H7 (cell line): ENCODE results near the gene SH3RF3. TPM values are rescaled to one million over a fixed set of nuclear protein-coding genes. Genes with fewer than 3 reads are reported as not detected.

Source experiments
- DNase-seq: peaks from one replicate; pipeline ENCODE4 v3.0.0; 2012
- H3K27me3 ChIP-seq: 2 replicates; pipeline ENCODE4 v1.6.0; 2011; ENCODE audit warnings: mild to moderate bottlenecking, low read length; ENCODE audit not compliant: control insufficient read depth, insufficient read depth
- H3K36me3 ChIP-seq: replicated peaks from 2 replicates; pipeline ENCODE4 v1.5.1; 2011; ENCODE audit warnings: low read length; ENCODE audit not compliant: control insufficient read depth, insufficient read depth
- H3K4me3 ChIP-seq: 2 replicates; pipeline ENCODE4 v1.5.1; 2011; ENCODE audit warnings: low read depth, mild to moderate bottlenecking, control low read depth, low read length, moderate library complexity; ENCODE audit not compliant: insufficient read depth
- total RNA-seq: library from RNA; depleted of rRNA; stranded (reverse); fragments of >200 nt; shearing (Covaris generic); gene quantifications from 2 replicates; pipeline ENCODE4 v1.2.3, GENCODE V29; 2014

Gene SH3RF3
- total RNA-seq, 1 experiment from 2014 or later: 0.80 TPM

- no peaks in the 10 kb centered on the region for H3K27me3 ChIP-seq
- H3K4me3 ChIP-seq: no peak overlapping the region
- no peaks in the 10 kb centered on the region for H3K36me3 ChIP-seq
- no peak for DNase-seq
Measured at GRCh38 chr2:109404681-109405080, 275.7 kb downstream of the SH3RF3 start.

GRCh38 chr2:109405873-109406272, 276.9 kb downstream of the SH3RF3 start:
- Histone ChIP-seq H3K27me3 (no peaks in the 10 kb centered on the region), H3K36me3 (no peaks in the 10 kb centered on the region), H3K4me3 (no peak overlapping the region)
- DNase-seq: no peak

- H3K4me3 ChIP-seq: no peak overlapping the region
- DNase-seq: no peak
- H3K36me3 ChIP-seq: no peaks in the 10 kb centered on the region
Measured at GRCh38 chr2:109406301-109406700, 277.3 kb downstream of the SH3RF3 start.

GRCh38 chr2:109407276-109408042, 278.5 kb downstream of the SH3RF3 start:
- H3K36me3 ChIP-seq: no peaks in the 10 kb centered on the region
- no peak overlapping the region for H3K4me3 ChIP-seq
- DNase-seq: no peak
- H3K27me3 ChIP-seq: no peaks in the 10 kb centered on the region

More at GRCh38 chr2:109406301-109406700, 277.3 kb downstream of the SH3RF3 start:
- no peaks in the 10 kb centered on the region for H3K27me3 ChIP-seq

- no peak overlapping the region for H3K4me3 ChIP-seq
- H3K36me3 ChIP-seq: no peaks in the 10 kb centered on the region
- no peak for DNase-seq
- no peaks in the 10 kb centered on the region for H3K27me3 ChIP-seq
Measured at GRCh38 chr2:109408043-109408335, 279.0 kb downstream of the SH3RF3 start.

DNA sequence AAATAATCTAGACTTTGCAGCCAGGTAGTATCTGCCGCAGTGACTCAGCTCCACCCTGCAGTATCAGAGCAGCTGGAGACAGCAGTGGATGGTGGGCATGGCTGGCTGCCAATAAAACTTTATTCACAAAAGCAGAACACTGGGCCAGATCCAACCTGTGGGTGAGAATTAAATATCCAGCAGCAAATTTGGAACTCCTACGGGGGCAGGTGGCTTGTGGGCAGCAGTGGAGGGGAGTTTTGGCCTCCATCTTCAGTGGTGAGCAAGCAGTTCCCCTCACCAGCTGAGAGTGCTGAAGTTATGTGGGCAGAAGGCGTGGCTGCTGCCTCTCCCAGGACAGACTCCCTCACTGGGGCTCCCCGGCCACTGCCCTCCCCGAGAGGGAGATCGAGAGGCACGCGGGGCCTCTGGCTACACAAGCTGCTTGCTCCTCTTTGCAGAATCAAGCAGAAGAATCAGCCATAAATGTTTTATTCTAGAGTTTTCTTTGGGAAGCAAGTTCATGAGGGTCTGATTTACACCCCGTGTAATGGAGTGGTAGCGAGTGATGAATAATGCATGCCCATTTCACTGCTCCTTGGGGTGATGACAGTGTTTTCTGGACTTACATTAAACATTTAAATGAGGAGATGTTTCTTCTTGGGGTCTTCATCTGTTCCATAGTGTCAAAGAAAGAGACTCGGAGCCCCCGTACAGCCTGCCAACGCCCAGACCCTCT, 280.5 kb downstream of the SH3RF3 start:
- H3K4me3 ChIP-seq: no peak overlapping the region
- peak; percentile 74 for DNase-seq
- H3K27me3 ChIP-seq: no peaks in the 10 kb centered on the region
- no peaks in the 10 kb centered on the region for H3K36me3 ChIP-seq

- H3K27me3 ChIP-seq: no peaks in the 10 kb centered on the region
- DNase-seq: peak; percentile 88
- no peak overlapping the region for H3K4me3 ChIP-seq
- no peaks in the 10 kb centered on the region for H3K36me3 ChIP-seq
Measured at GRCh38 chr2:109410039-109410815, 281.2 kb downstream of the SH3RF3 start.

DNA sequence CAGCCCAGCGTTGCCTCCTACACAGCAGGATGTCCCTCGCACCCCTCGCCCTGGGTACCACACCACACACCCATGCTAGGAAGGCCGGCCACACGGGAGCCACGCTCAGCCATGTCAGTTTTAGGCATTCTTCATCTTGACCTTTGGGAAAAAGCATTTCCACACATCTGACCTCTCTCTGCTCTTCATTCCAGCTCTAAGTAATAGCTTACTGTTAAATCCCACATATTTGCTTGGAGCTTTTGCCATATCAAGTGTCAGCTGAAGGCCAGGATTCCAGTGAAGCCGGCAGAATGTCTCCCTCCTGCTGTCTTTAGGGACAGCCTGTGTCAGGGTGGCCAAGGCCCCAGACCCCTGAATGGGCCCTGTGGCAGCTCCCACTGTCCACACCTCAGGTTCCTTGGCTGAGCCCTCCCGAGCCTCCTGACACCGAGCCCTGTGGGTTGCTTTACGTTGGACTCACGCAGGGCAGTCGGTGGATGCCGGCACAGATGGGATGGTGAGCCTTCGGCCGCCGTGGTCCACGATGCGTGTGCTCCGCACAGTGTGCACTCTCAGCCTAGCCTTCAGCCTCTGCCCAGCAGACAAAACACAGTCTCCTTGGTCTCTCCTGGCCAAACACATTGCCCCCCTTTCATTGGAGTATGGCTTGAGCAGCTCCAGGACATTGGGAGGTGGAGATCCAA, 282.8 kb downstream of the SH3RF3 start:
- no peak for DNase-seq

GRCh38 chr2:109415581-109416013, 286.6 kb downstream of the SH3RF3 start:
- no peaks in the 10 kb centered on the region for H3K27me3 ChIP-seq
- H3K4me3 ChIP-seq: no peak overlapping the region
- H3K36me3 ChIP-seq: no peaks in the 10 kb centered on the region
- peak; percentile 79 for DNase-seq

More for the DNA sequence above, 282.8 kb downstream of the SH3RF3 start:
- H3K36me3 ChIP-seq: no peaks in the 10 kb centered on the region
- H3K27me3 ChIP-seq: no peaks in the 10 kb centered on the region
- no peak overlapping the region for H3K4me3 ChIP-seq

DNA sequence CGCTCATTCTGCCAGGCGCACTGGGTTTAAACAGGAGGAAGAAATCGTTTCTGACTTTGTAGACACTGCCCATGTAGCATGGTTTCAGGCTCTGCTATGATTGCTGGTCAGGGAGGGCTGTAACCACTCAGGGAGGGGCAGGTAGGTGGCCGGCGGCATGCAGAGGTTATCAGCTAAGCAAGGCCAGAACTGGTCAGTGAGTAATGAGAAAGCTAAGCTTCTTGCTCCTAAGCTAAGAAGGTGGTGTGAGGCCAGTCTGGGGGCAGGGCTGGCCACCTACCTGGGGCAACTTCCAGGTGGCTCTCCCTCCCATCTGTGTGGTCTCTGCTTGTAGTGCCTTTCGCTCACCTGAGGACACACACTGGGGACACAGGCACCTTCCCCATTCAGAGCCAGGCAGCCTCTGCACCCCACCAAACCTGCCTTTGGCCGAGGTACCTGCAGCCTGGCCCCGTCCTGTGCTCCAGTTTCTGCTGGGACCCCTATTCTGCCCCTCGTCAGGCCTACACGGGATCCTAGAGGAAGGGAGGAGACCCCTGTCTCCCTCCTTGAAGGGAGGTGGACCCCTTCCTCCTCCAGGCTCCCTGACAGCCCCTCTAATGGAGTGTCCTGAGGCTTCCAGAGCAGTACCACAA, 288.8 kb downstream of the SH3RF3 start:
- DNase-seq: no peak
- H3K27me3 ChIP-seq: no peaks in the 10 kb centered on the region
- H3K36me3 ChIP-seq: no peaks in the 10 kb centered on the region
- H3K4me3 ChIP-seq: no peak overlapping the region

GRCh38 chr2:109418716-109419115, 289.7 kb downstream of the SH3RF3 start:
- Histone ChIP-seq H3K4me3 (no peak overlapping the region), H3K36me3 (no peaks in the 10 kb centered on the region), H3K27me3 (no peaks in the 10 kb centered on the region)
- no peak for DNase-seq

GRCh38 chr2:109419171-109419756, 290.3 kb downstream of the SH3RF3 start:
- no peak for DNase-seq
- Histone ChIP-seq H3K36me3 (no peaks in the 10 kb centered on the region), H3K27me3 (no peaks in the 10 kb centered on the region), H3K4me3 (no peak overlapping the region)

GRCh38 chr2:109419960-109420370, 291.0 kb downstream of the SH3RF3 start:
- Histone ChIP-seq H3K27me3 (no peaks in the 10 kb centered on the region), H3K36me3 (no peaks in the 10 kb centered on the region), H3K4me3 (no peak overlapping the region)
- no peak for DNase-seq

DNA sequence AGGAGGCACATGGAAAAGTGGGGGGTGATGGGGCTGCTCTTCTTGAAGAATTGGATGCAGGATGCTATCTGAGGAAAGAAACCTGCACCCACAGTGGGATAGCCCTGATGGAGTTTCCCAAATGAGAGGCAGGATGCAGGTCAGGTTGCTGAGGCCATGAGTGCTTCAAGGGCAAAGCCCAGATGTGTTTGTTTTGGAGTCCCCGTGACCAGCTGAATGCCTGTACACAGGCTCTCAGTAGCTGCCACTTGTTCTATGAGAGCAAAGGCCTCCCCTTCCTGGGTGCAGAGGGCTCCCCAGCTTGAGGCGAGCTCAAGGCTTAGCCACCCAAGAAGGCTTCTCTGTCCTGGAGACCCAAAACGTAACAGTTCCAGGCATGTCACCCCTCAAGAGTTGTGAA, 292.1 kb downstream of the SH3RF3 start:
- Histone ChIP-seq H3K4me3 (no peak overlapping the region), H3K36me3 (no peaks in the 10 kb centered on the region), H3K27me3 (no peaks in the 10 kb centered on the region)
- DNase-seq: no peak
